OCI-M1 (cell line): ENCODE measurements around the gene TECPR2.
"Not testable (repeated sequence)": the region's sequence is repeated elsewhere in the genome, so short reads cannot be mapped to it uniquely, and the experiment has no call there.

Experiments used
- DNase-seq: peaks from one replicate; lab custom pipeline; 2025; lab: John Stamatoyannopoulos, UW

Gene TECPR2

DNA sequence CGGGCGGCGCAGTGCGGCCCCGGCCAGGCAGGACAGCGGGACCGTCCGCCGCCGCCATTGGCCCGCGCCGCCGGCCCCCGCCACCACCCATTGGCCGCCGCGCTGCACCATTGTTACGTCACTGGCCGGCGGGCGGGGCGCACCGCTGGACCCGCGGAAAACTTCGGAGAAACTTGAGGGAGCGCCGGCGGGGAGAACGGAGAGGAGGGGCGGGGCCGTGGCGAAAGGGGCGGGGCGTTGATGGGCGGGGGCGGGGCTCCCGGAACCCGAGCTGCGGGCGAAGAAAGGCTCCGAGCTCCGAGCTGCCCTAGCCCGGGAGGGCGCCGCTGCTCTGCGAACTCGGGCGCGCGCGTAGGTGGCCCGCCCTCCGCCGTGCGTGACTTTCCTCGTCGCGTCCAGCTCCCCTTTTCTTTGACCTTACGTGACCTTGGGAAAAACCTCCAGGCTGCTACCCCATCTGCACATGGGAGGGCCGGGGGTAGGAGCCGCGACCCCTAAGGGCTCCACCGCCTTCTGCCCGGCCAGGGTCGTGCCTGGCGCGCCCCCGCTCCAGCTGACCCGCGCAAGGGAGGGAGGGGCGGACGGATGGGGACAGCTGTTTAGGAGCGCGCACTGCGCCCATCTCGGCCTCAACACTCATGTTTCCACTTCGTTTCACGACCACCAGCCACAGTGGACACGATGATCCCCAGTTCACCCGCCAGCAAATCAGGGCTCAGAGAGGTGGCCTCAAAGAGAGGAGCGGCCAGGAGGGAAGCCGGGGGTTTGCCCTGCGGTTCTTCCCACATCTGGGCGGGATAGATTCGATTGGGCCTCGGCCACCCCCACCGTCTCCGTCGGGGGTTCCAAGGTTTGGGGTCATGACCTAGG, 147.2 kb downstream of the TECPR2 start, which contains the start of gene ANKRD9:
ANKRD9 (minus strand) TSS at position 31 of the 870 bp plus-strand sequence. CDS start 1,887 bp downstream, outside the sequence.
- peak; percentile 92 for DNase-seq

DNA sequence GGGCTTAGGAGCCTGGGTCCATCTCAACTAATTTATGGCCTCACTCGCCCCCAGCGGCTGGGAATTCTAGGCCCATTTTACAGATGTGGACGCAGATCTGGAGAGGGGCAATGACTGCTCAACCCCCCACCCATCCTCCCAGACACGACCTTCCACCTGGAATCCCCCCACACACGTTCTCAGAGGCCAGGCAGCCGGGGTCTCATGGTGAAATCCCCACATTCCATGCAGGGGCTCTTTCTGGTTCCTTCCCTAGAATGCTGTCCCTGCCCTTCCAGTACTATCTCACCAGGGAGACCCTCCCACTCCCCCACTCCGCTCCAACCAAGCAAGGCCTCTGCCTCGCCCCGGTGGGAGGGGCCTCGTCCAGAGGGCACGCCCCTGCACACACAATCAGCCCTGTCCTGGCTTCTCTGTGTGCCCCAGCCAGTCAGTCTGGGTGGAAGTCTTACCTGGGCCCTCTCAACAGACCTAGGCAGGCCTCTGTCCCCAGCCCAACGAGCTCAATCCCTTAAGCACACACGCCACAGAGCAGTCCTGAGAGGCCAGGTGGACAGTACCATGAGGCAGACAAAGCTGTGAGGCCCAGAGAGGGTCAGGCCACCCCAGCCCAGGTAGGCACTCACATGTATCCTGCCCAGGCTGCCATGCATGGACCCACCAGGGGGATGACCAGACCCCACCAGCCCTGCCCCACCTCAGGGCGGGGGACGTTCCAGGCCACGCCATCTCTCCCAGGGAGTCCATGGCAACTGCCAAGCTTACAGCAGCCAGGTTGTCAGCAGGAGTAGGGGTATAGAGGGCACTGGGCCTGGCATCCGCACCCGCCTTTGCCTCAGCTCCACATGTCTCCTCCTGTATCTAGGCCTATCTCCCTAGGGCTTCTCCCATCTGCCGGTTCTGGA, 148.1 kb downstream of the TECPR2 start:
- DNase-seq, result peak; percentile 56

- no peak for DNase-seq
Observed at GRCh38 chr14:102511538-102511937, 148.8 kb downstream of the TECPR2 start.

DNA sequence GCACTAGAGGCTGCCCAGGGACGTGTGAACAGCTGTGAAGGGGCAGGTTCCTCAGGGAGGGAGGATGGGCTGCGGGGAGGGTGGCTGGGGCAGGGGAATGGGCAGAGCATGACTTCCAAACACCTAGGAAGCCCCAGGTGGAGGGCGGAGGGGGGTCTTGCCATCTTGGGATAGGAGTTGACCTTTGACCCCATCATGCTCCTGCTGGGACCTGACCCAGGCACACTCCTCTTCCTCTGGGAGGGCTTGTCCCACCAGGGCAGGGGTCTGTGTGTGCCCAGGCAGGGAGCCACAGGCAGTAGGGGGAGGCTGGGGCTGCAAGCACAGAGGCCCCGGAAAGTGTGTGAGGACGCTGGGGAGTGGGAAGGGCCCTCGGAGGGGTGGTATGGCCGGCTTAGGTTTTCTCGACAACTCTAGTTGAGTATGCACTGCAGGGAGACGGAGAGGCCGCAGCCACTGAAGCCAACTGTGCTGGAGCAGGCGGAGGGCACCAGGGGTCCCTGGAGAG, 150.1 kb downstream of the TECPR2 start:
- DNase-seq, result no peak

DNA sequence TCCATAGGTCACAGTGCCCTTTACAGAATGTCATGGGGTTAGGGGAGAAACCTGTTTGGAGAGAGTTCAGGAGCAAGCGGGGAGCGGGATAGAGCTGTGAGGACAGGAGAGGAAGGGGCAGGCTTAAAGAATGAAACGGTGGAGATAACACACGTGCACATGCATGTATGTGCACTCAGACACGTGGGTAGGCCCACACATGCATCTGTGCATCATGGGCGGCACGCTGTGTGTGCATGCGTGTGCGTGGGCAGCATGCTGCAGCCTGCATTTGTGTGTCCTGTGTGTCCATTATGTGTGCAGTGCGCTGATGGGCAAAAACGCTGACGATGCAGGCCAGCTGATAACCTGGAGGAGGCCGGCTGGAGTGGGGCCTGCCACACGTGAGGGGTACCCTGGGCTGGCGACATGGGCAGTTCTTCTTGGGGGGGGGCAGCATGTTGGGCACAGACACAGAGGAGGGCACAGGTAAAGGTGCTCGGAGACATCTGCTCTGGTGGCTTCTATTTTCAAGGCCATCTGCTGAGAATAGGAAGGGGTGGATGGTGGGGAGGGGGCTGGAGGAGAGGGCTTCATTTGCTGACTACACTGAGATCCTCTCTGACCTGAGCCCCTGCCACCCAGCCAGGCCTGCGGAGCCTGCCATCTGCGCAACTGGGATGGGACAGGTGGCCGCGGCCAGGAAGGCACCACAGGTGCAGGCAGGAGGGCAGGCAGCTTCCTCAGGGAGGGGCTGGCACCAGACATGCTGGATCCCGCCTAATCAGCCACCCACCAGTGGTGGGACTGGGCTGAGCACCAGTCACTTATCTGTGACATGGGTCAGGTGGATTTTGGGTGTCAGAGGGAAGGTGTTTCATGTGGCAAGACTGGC, 151.4 kb downstream of the TECPR2 start:
- DNase-seq, result no peak

DNA sequence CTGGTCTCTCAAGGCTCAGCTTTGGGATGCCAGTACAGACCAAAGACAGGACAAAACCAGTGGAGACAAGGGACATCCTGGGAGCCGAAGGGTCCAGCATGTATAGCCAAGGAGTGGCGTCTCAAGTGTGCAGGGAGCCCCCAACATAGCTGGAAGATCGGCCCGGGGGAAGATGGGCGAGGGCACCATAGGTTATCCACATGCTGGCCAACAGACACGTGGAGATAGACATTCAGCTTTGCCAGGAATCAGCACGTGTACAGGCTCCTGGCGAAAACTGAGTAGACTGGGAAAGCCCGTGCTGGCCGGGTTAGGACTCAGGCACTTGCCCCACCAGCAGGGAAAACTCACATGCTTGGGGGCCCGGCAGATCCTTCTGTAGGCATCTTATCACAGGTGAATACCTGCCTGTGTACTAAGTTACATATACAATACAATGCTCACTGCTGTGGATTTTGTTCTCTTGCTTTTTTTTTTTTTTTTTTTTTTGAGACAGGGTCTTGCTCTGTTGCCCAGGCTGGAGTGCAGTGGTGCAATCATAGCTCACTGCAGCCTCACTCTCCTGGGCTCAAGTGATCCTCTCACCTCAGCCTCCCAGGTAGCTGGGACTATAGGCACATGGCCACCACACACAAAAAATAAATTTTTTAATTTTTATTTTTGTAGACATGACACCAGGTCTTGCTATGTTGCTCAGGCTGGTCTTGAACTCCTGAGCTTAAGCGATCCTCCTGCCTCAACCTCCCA, 152.4 kb downstream of the TECPR2 start:
- no peak for DNase-seq

- peak; percentile 68 for DNase-seq
Observed at GRCh38 chr14:102516531-102517391, 154.0 kb downstream of the TECPR2 start.

DNA sequence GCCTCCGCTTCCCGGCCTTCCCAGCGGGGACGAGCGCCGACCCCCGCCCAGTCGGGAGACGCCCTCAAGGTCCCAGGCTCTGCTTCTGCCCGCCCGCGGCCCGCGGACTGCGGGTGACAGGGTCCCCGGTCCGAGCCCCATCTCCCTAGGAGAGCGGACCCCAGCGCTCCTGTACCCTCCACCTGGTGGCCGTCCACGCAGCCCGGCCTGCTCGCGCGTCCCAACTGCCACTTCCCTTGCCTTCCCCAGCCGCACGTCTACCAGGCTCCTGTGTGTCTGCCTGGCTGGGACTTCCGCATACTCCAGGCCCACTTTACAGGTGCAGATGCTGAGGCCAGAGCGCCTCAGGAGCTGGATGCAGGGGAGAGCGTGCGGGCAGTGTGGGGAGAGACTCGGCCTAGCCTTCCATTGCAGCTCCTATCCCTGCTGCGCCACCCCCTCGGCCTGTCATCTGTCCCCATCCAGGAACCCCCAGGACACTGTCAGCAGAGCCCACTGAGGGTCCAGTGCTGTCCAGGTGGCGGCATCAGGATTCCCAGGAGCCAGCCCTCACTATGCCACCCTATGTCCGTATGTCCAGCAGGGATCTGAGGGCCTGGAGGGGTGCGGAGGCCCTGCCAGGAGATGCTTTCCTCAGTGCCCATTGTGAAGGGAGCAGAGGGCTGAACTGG, 154.8 kb downstream of the TECPR2 start:
- no peak for DNase-seq

DNA sequence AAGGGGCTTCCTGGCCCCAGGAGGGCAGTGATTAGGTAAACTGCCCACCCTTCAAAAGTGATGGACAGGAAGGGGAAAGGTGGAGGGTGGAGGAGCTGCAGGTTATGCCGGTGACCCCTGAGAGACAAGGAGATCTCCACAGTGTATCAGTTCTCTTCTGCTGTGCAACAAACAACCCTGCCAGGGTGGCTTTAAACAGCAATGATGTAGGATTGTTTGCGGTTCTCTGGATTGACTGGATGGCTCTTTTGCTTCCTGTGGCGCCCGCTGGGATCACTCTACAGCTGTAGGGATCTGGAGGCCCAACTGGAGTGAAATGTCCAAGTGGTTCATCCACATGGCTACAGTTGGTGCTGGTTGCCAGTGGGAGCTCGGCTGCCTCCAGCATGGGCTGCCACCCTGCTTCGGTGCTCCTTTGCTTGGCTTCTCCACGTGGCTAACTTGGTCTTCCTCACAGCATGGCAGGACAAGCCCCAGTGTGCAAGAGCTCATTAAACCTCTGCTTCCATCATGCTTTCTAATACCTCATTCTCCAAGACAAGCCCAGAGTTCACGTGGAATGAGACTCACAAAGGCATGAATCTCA, 155.4 kb downstream of the TECPR2 start:
- DNase-seq, result no peak

- not testable (repeated sequence) for DNase-seq
Observed at GRCh38 chr14:102519709-102520108, 157.0 kb downstream of the TECPR2 start.

DNA sequence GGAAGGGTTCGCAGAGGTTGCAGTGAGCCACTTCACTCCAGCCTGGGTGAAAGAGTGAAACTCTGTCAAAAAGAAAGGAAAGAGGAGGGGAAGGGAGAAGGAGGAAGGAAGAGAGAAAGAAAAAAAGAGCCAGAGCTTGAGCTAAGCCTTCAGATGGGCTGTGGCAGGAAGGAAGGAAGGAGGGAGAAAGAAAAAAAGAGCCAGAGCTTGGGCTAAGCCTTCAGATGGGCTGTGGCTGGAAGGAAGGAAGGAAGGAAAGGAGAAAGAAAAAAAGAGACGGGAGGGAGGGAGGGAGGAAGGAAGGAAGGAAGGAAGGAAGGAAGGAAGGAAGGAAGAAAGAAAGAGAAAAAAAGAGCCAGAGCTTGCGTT, 160.4 kb downstream of the TECPR2 start:
- no peak for DNase-seq

DNA sequence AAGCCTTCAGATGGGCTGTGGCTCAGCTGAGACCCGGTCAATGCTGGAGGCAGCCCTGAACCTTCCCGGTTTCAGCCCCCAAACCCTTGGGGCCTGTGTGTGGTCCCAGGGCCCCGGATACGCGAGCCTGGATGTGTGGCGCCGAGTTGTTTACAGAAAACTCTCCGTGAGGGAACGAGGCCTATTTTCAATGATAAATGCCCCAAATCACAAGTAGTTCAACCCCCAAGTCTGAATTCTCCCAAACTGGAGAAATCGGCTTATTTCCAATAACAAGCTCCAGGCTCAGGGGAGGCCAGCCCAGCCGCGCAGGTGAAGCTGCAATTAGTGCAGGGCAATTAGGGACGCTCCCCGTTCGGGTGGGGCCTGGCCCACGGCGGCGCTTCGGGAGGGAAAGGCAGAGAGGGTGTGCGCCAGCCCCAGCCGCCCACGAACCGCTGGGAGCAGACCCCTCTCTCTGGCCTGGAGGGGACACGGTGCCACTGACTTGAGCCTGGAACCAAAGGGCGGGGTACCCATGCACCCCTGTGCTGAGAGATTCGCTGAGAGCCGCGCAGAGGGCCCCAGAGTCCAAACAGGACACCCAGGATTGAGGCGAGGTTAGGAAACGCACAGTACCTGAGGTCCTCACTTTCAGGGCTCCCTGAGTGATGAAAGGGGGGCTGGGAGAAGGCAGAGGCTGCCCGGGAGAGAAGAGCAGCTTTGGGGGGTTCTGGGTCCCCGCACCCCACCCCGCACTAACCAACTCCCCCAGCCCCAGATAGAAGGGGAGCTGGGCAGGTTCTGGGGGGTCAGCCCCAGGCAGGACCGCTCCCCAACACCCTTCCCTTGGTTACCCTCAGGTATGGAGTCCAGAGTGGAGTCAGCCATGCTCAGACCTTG, 161.1 kb downstream of the TECPR2 start:
- DNase-seq, result no peak

GRCh38 chr14:102524451-102525218, 161.9 kb downstream of the TECPR2 start:
- DNase-seq, result peak; percentile 98

DNA sequence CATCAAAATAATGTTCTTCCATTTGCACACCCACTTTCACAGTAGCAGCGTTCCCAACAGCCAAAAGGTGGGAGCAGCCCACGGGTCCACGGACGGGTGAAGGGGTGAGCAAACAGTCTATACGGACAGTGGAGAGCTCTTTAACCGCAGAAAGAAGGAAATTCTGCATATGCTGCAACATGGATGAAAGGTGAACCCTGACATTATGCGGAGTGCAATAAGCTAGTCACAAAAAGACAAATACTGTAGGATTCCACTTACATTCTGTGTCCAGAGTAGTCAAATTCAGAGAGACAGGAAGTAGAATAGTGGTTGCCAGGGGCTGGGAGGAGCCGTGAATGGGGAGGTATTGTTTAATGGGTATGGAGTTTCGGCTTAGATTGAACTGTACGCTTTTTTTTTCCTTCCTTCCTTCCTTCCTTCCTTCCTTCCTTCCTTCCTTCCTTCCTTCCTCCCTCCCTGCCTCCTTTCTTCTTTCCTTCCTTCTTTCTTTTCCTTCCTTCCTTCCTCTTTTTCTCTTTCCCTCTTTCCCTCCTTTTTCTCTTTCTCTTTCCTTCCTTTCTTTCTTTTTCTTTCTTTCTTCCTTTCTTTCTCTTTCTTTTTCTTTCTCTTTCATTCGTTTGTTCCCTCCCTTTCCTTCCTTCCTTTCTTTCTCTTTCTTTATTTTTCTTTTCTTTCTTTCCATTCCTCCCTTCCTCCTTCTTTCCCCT, 162.6 kb downstream of the TECPR2 start:
- DNase-seq, result peak; percentile 72

DNA sequence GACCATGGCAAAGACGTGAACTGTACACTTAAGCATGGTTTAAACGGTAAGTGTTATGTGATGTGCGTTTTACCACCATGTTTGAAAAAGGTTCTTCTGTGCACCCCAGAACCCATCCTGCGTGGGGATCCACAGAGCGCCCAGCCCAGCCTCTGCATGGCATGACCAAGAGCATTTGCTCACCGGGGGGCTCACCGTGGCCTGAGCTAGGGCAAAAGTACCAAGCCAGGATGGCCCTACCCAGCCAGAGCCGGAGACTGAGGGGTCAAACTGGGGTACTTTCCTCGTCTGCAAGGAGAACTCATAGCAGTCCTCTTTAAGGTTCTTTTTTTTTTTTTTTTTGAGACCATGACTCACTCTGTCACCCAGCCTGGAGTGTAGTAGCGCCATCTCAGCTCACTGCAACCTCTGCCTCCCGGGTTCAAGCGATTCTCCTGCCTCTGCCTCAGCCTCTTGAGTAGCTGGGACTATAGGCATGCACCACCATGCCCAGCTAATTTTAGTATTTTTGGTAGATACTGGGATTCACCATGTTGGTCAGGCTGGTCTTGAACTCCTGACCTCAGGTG, 163.3 kb downstream of the TECPR2 start:
- DNase-seq, result peak; percentile 11
